K562 (cell line): ENCODE results near the gene TBC1D7. TPM values are rescaled to one million over a fixed set of nuclear protein-coding genes. Genes with fewer than 3 reads are reported as not detected.

Experiments
- ATAC-seq: fragments of 200-7000 bp; cut with Tn5 transposase; 3 replicates; pipeline ENCODE4 v1.9.1; 2020; ENCODE audit warnings: moderate library complexity
- BruUV-seq: library from RNA; stranded (reverse); fragments of 400-500 nt; replicated peaks from 2 replicates; lab custom pipeline; 2021; lab: Mats Ljungman, UMichigan
- CTCF ChIA-PET: fragments of 300-600 bp; formaldehyde crosslinking; extraction: SDS; loops from one replicate; lab custom pipeline; 2021; ENCODE audit warnings: low intra/inter-chr PET ratio; lab: Yijun Ruan, JAX
- POLR2A ChIA-PET: fragments of 300-600, 350-650 bp; sonication (Branson Sonifier 250); formaldehyde crosslinking; extraction: SDS; loops from one replicate; lab custom pipeline; 2021; ENCODE audit warnings: antibody characterized with exemption, inconsistent platforms; lab: Yijun Ruan, JAX
- DNase-seq, 4 experiments: peaks; one replicate each; pipeline versions ENCODE4 v3.0.0 to v3.0.0-alpha.2; 2011 to 2018; ENCODE audit warnings: low spot score in 3 of 4, mixed read lengths in 3 of 4; ENCODE audit errors: extremely low read depth in 1 of 4
- FAIRE-seq: peaks from 2 replicates; lab custom pipeline; 2011; peaks lifted over from hg19 to GRCh38; lab: Jason Lieb, UNC
- H2AFZ ChIP-seq: 2 replicates; pipeline ENCODE4 v1.6.0; 2011; ENCODE audit warnings: low read depth, low read length, control low read depth, inconsistent platforms
- H3K27ac ChIP-seq: fragments of 200-600 bp; 3 replicates; pipeline ENCODE4 v1.8.0; 2011; ENCODE audit warnings: low read depth, mild to moderate bottlenecking, control low read depth, inconsistent platforms, low read length, moderate library complexity, mixed read lengths; ENCODE audit errors: extremely low read depth
- H3K27me3 ChIP-seq, 2 experiments: fragments of 300-600 bp in 1 of 2; 2 replicates in 1 of 2; 3 replicates in 1 of 2; pipeline versions ENCODE4 v1.6.0 to v1.8.0; 2011; ENCODE audit warnings: inconsistent platforms in 2 of 2, low read length in 2 of 2, mild to moderate bottlenecking in 1 of 2, mixed read lengths in 1 of 2, moderate library complexity in 1 of 2; ENCODE audit not compliant: control insufficient read depth in 2 of 2, insufficient read depth in 2 of 2
- H3K36me3 ChIP-seq: fragments of 300-600 bp; 3 replicates; pipeline ENCODE4 v1.8.0; 2011; ENCODE audit warnings: mild to moderate bottlenecking, low read length, inconsistent platforms; ENCODE audit not compliant: control insufficient read depth, insufficient read depth
- H3K4me1 ChIP-seq, 2 experiments: fragments of 200-600 bp in 1 of 2; replicated peaks in 1 of 2; 2 replicates in 1 of 2; 3 replicates in 1 of 2; pipeline versions ENCODE4 v1.5.1 to v1.8.0; 2011; ENCODE audit warnings: inconsistent platforms in 2 of 2, low read length in 2 of 2, mild to moderate bottlenecking in 1 of 2, mixed read lengths in 1 of 2, moderate library complexity in 1 of 2; ENCODE audit not compliant: control insufficient read depth in 2 of 2, insufficient read depth in 2 of 2
- H3K4me2 ChIP-seq: 2 replicates; pipeline ENCODE4 v1.6.1; 2011; ENCODE audit warnings: low read length, control low read depth, inconsistent platforms, mixed read lengths; ENCODE audit not compliant: insufficient read depth
- H3K4me3 ChIP-seq: fragments of 200-600 bp; sonication (generic), shearing (Covaris generic); 2 replicates; pipeline ENCODE4 v1.5.1; 2016; ENCODE audit warnings: control low read depth, inconsistent platforms
- H3K79me2 ChIP-seq: fragments of 200-600 bp; 3 replicates; pipeline ENCODE4 v1.8.0; 2011; ENCODE audit warnings: low read length, inconsistent platforms; ENCODE audit not compliant: control insufficient read depth, insufficient read depth
- H3K9ac ChIP-seq, 2 experiments: 2 replicates each; pipeline versions ENCODE4 v1.6.0 to v1.6.1; 2011; ENCODE audit warnings: low read depth in 2 of 2, low read length in 2 of 2, control low read depth in 1 of 2, inconsistent platforms in 1 of 2, mild to moderate bottlenecking in 1 of 2, mixed read lengths in 1 of 2; ENCODE audit not compliant: insufficient read depth in 1 of 2
- H3K9me1 ChIP-seq: one replicate; pipeline ENCODE4 v1.6.0; 2011; ENCODE audit warnings: inconsistent platforms, mild to moderate bottlenecking, low read length, moderate library complexity; ENCODE audit not compliant: control insufficient read depth, insufficient read depth
- H3K9me3 ChIP-seq: replicated peaks from 2 replicates; pipeline ENCODE4 v1.5.1; 2011; ENCODE audit warnings: low read depth, low read length, inconsistent platforms; ENCODE audit not compliant: control insufficient read depth, insufficient read depth
- H4K20me1 ChIP-seq: replicated peaks from 2 replicates; pipeline ENCODE4 v1.6.1; 2011; ENCODE audit warnings: low read length, inconsistent platforms, mixed read lengths; ENCODE audit not compliant: control insufficient read depth, insufficient read depth
- ARHGAP35 ChIP-seq: fragments of 450-650 bp; IDR thresholded peaks from 2 replicates; pipeline ENCODE4 v1.6.1; 2018; ENCODE audit not compliant: partially characterized antibody
- ATF6 ChIP-seq: sonication (generic); formaldehyde crosslinking; IDR thresholded peaks from 2 replicates; pipeline ENCODE4 v1.4.0; 2020; ENCODE audit warnings: mild to moderate bottlenecking, missing genetic modification reagents
- CBX1 ChIP-seq: sonication (generic); IDR thresholded peaks from 2 replicates; pipeline ENCODE4 v1.6.1; 2016; ENCODE audit warnings: antibody characterized with exemption, low read depth, mild to moderate bottlenecking
- EGR1 ChIP-seq: fragments of 450-650 bp; conservative IDR thresholded peaks from 2 replicates; pipeline ENCODE4 v1.6.1; 2017; ENCODE audit warnings: mild to moderate bottlenecking
- EHMT2 ChIP-seq: fragments of 450-650 bp; IDR thresholded peaks from 2 replicates; pipeline ENCODE4 v1.6.1; 2018; ENCODE audit warnings: antibody characterized with exemption
- ETV6 ChIP-seq, 3 experiments: fragments of 150-350 bp in 1 of 3; sonication (generic) in 1 of 3; formaldehyde crosslinking in 1 of 3; IDR thresholded peaks; 2 replicates each; pipeline versions ENCODE4 v1.6.1 to v1.8.0; 2014 to 2022; ENCODE audit warnings: borderline replicate concordance in 2 of 3, low read depth in 2 of 3, antibody characterized with exemption in 1 of 3, low read length in 1 of 3, mild to moderate bottlenecking in 1 of 3, missing genetic modification reagents in 1 of 3
- HDAC2 ChIP-seq: fragments of 450-650 bp; IDR thresholded peaks from 2 replicates; pipeline ENCODE4 v1.6.1; 2016; ENCODE audit warnings: mild to moderate bottlenecking
- HDAC8 ChIP-seq: fragments of 450-650 bp; IDR thresholded peaks from 2 replicates; pipeline ENCODE4 v1.6.1; 2016; ENCODE audit warnings: mild to moderate bottlenecking, missing genetic modification characterization, moderate library complexity, missing compliant biosample characterization
- KDM5B ChIP-seq: fragments of 200-600 bp; sonication (generic); IDR thresholded peaks from 2 replicates; pipeline ENCODE4 v1.6.1; 2012; ENCODE audit warnings: low read depth, mild to moderate bottlenecking, moderate library complexity, low read length, control low read depth, inconsistent platforms; ENCODE audit not compliant: insufficient replicate concordance
- MEF2D ChIP-seq: conservative IDR thresholded peaks from 2 replicates; pipeline ENCODE4 v1.6.1; 2016; ENCODE audit warnings: low read depth, missing genetic modification characterization, missing compliant biosample characterization
- NFRKB ChIP-seq: fragments of 450-650 bp; IDR thresholded peaks from 2 replicates; pipeline ENCODE4 v1.6.1; 2016; ENCODE audit warnings: low read depth
- RBM39 ChIP-seq: fragments of 200-400 bp; formaldehyde crosslinking; optimal IDR thresholded peaks from 2 replicates; pipeline ENCODE3; 2018; ENCODE audit warnings: low read depth, low read length
- SMARCA5 ChIP-seq: fragments of 450-650 bp; IDR thresholded peaks from 2 replicates; pipeline ENCODE4 v1.6.1; 2016
- ZEB2 ChIP-seq: fragments of 450-650 bp; IDR thresholded peaks from 2 replicates; pipeline ENCODE4 v1.6.1; 2016
- ZNF224 ChIP-seq: sonication (generic); formaldehyde crosslinking; IDR thresholded peaks from 2 replicates; pipeline ENCODE4 v1.8.0; 2022; ENCODE audit warnings: mild to moderate bottlenecking, missing genetic modification reagents
- ZNF23 ChIP-seq: fragments of 250-450 bp; sonication (Bioruptor Pico); IDR thresholded peaks from 2 replicates; pipeline ENCODE4 v1.4.0; 2020; ENCODE audit warnings: mild to moderate bottlenecking
- ZNF766 ChIP-seq: fragments of 200-800 bp; sonication (Bioruptor generic); conservative IDR thresholded peaks from 2 replicates; pipeline ENCODE4 v1.6.1; 2016; ENCODE audit warnings: missing genetic modification characterization, missing compliant biosample characterization
- WGBS: fragments of 100-300 bp; shearing (Covaris generic); methylation state at CpG from one replicate; pipeline ENCODE4 v1.1.6; 2016; ENCODE audit warnings: low coverage, mixed read lengths; ENCODE audit not compliant: insufficient coverage; ENCODE audit errors: missing lambda C conversion rate; 5-methylcytosine and 5-hydroxymethylcytosine counted together
- in situ Hi-C: fragments of 300-500 bp; cut with MboI; formaldehyde crosslinking; loops from 4 replicates; pipeline ENCODE4 v1.15.0; 2018; ENCODE audit warnings: inconsistent platforms, mixed read lengths
- intact Hi-C: fragments of 100-400 bp; cut with micrococcal nuclease; formaldehyde crosslinking; loops from 2 replicates; pipeline ENCODE4 v1.14.2; 2022
- polyA plus RNA-seq, 8 experiments: library from polyadenylated mRNA; depleted of rRNA in 4 of 8; stranded (reverse) in 5 of 8; unstranded in 3 of 8; fragments of >200 nt; fragmentation: Nextera tagmentation in 2 of 8; fragmentation: Illumina TruSeq in 1 of 8; extraction: Ambion mirVana in 2 of 8; extraction: Trizol in 1 of 8; gene quantifications; 2 replicates each; pipeline versions ENCODE4 v1.2.1 to v1.2.3, GENCODE V29; 2011 to 2014; ENCODE audit warnings: inconsistent platforms in 1 of 8, missing spikeins in 1 of 8
- total RNA-seq, 7 experiments: library from RNA; depleted of rRNA in 6 of 7; stranded (reverse); fragments of >200 nt in 6 of 7; fragmentation: Illumina TruSeq in 2 of 7; extraction: Trizol in 2 of 7; gene quantifications; 2 replicates each; pipeline versions ENCODE4 v1.2.1 to v1.2.3, GENCODE V29; 2011 to 2021; ENCODE audit warnings: low replicate concordance in 1 of 7
- TF ChIP-seq, protein P1 (sequence below): fragments of 450-650 bp; IDR thresholded peaks from 2 replicates; pipeline ENCODE4 v1.6.1; 2016; ENCODE audit warnings: borderline replicate concordance

TBC1D7 gene
- total and polyA plus RNA-seq, 9 of the 15 experiments (the other 6 are each of a cell fraction or from before 2014, with no cell fraction given), result 49.4 to 107 (median 61.1) TPM

GRCh38 chr6:13302291-13302690, 26.0 kb downstream of the TBC1D7 start:
- ChIA-PET POLR2A (interaction anchor here (0.6 to 2.3 kb wide), 7 partner anchors 12 to 243 kb away, joined by 3 to 7 read pairs (median 3); no protein-coding TSS in a partner anchor), CTCF (interaction anchor here (0.5 kb wide), 1 partner anchor 295 kb away, joined by 3 read pairs; no protein-coding TSS in a partner anchor)
- intact Hi-C loops (no loop called here), in situ Hi-C loops (no loop called here)
- peak overlapping the region in 1 of 2 experiments; percentile 55; a peak in 1 of 4 replicates for H3K9ac ChIP-seq
- no peak overlapping the region for H2AFZ ChIP-seq
- no peak overlapping the region for H3K4me3 ChIP-seq
- no TSS peak for BruUV-seq
- ATAC-seq (no peak), DNase-seq (no peak), FAIRE-seq (no peak)
- peaks cover 7 to 24% of the 10 kb centered on the region in 2 experiments; a peak in 4 of 5 replicates for H3K4me1 ChIP-seq
- no peaks in the 10 kb centered on the region for H3K9me1 ChIP-seq
- no peak overlapping the region; the same call in 2 of the 3 replicates for H3K27ac ChIP-seq
- peaks cover 59% of the 10 kb centered on the region for H3K36me3 ChIP-seq
- 89% methylated on average over 7 of the region's 7 CpGs for WGBS
- no peaks in the 10 kb centered on the region for H3K9me3 ChIP-seq
- H3K27me3 ChIP-seq, result no peaks in the 10 kb centered on the region
- TF ChIP-seq ARHGAP35 (no peak), ATF6 (CRISPR knock-in tag) (no peak), ZNF224 (no peak), ZEB2 (no peak), ZNF766 (no peak), KDM5B (no peak), NFRKB (peak; percentile 20; the same call in 1 of the 2 replicates), EGR1 (no peak), HDAC2 (no peak), CBX1 (no peak), RBM39 (no peak), ZNF23 (CRISPR knock-in tag) (no peak), ETV6 (IDR thresholded peaks at IDR 0.05; ENCODE audit: borderline replicate concordance in 1 of 2, low read depth in 2 of 2, low read length in 1 of 2) (no peak), ETV6 (CRISPR knock-in tag; IDR thresholded peaks at IDR 0.05; ENCODE audit: borderline replicate concordance) (no peak), SMARCA5 (0 out of 2 replicates have a peak, but pooled peaks have one; percentile 19), EHMT2 (no peak), MEF2D (no peak), HDAC8 (0 out of 2 replicates have a peak, but pooled peaks have one; percentile 39)
- TF ChIP-seq, protein P1, sequence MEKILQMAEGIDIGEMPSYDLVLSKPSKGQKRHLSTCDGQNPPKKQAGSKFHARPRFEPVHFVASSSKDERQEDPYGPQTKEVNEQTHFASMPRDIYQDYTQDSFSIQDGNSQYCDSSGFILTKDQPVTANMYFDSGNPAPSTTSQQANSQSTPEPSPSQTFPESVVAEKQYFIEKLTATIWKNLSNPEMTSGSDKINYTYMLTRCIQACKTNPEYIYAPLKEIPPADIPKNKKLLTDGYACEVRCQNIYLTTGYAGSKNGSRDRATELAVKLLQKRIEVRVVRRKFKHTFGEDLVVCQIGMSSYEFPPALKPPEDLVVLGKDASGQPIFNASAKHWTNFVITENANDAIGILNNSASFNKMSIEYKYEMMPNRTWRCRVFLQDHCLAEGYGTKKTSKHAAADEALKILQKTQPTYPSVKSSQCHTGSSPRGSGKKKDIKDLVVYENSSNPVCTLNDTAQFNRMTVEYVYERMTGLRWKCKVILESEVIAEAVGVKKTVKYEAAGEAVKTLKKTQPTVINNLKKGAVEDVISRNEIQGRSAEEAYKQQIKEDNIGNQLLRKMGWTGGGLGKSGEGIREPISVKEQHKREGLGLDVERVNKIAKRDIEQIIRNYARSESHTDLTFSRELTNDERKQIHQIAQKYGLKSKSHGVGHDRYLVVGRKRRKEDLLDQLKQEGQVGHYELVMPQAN, result no peak
- TF ChIP-seq, all 486 proteins: peak for 3
- H3K4me2 ChIP-seq, result no peak overlapping the region; the same call in 1 of the 2 replicates
- no peaks in the 10 kb centered on the region for H3K79me2 ChIP-seq
- no peaks in the 10 kb centered on the region for H4K20me1 ChIP-seq
